Spleen (tissue), 7 donors: ENCODE measurements around the gene CACNA1A.

Source experiments
- POLR2A ChIP-seq, 3 donors: fragments of 450-650 bp; IDR thresholded peaks; one replicate each; pipeline ENCODE4 v1.5.1; 2017; ENCODE audit warnings: antibody characterized with exemption in 3 of 3, mild to moderate bottlenecking in 1 of 3
- POLR2AphosphoS5 ChIP-seq, 3 donors: sonication (generic); formaldehyde crosslinking; IDR thresholded peaks; one replicate each; pipeline ENCODE4 v1.5.1; 2017; ENCODE audit warnings: antibody characterized with exemption in 3 of 3
- TF ChIP-seq, protein P1 (sequence below), 11 experiments: fragments of 200-600 bp in 7 of 11; fragments of 450-650 bp in 4 of 11; sonication (generic) in 4 of 11; IDR thresholded peaks in 8 of 11; conservative IDR thresholded peaks in 3 of 11; 1 replicate in 7 of 11; 2 replicates in 4 of 11; pipeline versions ENCODE4 v1.4.0 to v1.8.0; 2016 to 2021; ENCODE audit warnings: antibody characterized with exemption in 11 of 11, inconsistent platforms in 4 of 11, mild to moderate bottlenecking in 1 of 11
- donor health status: DM: no; HTN: no; CAD: no; lungs with moderate emphysema.
- donor health status: DM: no; HTN: no; CAD: no.
- donor health status: DM: no; HTN: no; CAD: no.

DNA sequence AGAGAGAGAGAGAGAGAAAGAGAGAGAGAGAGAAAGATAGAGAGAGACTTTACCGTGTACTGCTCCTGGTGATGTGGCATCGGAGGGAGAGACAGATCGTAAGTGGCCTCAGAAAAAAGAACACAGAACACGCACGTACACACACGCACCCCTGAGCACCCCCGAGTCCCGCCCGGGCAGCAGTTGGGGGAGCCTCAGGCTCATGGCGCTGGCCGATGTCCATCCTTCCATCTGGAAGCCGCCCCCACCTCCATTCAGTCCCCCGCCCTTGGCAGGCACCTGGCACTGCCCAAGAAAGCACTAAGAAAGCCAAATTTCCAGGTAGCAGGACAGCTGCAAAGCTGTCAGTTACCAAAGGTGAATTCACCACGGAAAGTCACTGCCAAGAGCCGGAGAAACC, 239.1 kb downstream of the CACNA1A start:
- TF ChIP-seq, protein P1, sequence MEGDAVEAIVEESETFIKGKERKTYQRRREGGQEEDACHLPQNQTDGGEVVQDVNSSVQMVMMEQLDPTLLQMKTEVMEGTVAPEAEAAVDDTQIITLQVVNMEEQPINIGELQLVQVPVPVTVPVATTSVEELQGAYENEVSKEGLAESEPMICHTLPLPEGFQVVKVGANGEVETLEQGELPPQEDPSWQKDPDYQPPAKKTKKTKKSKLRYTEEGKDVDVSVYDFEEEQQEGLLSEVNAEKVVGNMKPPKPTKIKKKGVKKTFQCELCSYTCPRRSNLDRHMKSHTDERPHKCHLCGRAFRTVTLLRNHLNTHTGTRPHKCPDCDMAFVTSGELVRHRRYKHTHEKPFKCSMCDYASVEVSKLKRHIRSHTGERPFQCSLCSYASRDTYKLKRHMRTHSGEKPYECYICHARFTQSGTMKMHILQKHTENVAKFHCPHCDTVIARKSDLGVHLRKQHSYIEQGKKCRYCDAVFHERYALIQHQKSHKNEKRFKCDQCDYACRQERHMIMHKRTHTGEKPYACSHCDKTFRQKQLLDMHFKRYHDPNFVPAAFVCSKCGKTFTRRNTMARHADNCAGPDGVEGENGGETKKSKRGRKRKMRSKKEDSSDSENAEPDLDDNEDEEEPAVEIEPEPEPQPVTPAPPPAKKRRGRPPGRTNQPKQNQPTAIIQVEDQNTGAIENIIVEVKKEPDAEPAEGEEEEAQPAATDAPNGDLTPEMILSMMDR (IDR thresholded peaks at IDR 0.05 in 8 of 11, conservative IDR thresholded peaks at IDR 0.05 in 3 of 11), result no peak
- TF ChIP-seq POLR2AphosphoS5 (IDR thresholded peaks at IDR 0.05), result no peak
- no peak for TF ChIP-seq POLR2A (IDR thresholded peaks at IDR 0.05)
